Measurements from ENCODE around the gene HYOU1. TPM values are rescaled to one million over a fixed set of nuclear protein-coding genes. Genes with fewer than 3 reads are reported as not detected.

The HYOU1 gene
- total RNA-seq, 1 experiment from 2014 or later: 117 TPM

GRCh38 chr11:119026970-119027369 lies 30.0 kb downstream of the HYOU1 start:
- ChIA-PET POLR2A (ENCODE audit: unreplicated experiment) (no interaction called here), CTCF (no interaction called here)
- H2AFZ ChIP-seq: no peak overlapping the region
- no peaks in the 10 kb centered on the region for H3K9me3 ChIP-seq (ENCODE audit: insufficient read depth, low read depth)
- intact Hi-C loops (cut with micrococcal nuclease; ENCODE audit: unreplicated experiment): no loop called here
- DNase-seq: no peak
- no peaks in the 10 kb centered on the region for H3K27me3 ChIP-seq (ENCODE audit: insufficient read depth, low read depth)
- H3F3A ChIP-seq (ENCODE audit: insufficient read depth, low read depth): peaks cover 22% of the 10 kb centered on the region
- H4K20me1 ChIP-seq (ENCODE audit: insufficient read depth): peaks cover 3% of the 10 kb centered on the region; the same call in 1 of the 2 replicates
- peaks cover 24% of the 10 kb centered on the region; the same call in 1 of the 2 replicates for H3K36me3 ChIP-seq (ENCODE audit: low read depth)
- peaks cover 22% of the 10 kb centered on the region for H3K4me1 ChIP-seq (replicated peaks; ENCODE audit: insufficient read depth)
- no peak overlapping the region for H3K4me2 ChIP-seq
- BruUV-seq (replicated peaks): no TSS peak
- peaks cover 17% of the 10 kb centered on the region for H3K79me2 ChIP-seq (ENCODE audit: low read depth)
- H3K9me2 ChIP-seq (ENCODE audit: insufficient read depth): no peaks in the 10 kb centered on the region
- no peak overlapping the region for H3K4me3 ChIP-seq
- no peak for TF ChIP-seq EZH2 (IDR thresholded peaks at IDR 0.05; ENCODE audit: low read depth)
- TF ChIP-seq, protein P1, sequence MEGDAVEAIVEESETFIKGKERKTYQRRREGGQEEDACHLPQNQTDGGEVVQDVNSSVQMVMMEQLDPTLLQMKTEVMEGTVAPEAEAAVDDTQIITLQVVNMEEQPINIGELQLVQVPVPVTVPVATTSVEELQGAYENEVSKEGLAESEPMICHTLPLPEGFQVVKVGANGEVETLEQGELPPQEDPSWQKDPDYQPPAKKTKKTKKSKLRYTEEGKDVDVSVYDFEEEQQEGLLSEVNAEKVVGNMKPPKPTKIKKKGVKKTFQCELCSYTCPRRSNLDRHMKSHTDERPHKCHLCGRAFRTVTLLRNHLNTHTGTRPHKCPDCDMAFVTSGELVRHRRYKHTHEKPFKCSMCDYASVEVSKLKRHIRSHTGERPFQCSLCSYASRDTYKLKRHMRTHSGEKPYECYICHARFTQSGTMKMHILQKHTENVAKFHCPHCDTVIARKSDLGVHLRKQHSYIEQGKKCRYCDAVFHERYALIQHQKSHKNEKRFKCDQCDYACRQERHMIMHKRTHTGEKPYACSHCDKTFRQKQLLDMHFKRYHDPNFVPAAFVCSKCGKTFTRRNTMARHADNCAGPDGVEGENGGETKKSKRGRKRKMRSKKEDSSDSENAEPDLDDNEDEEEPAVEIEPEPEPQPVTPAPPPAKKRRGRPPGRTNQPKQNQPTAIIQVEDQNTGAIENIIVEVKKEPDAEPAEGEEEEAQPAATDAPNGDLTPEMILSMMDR (conservative IDR thresholded peaks at IDR 0.05): no peak
- no peak overlapping the region for H3K27ac ChIP-seq

- Histone ChIP-seq H3K9me2 (ENCODE audit: insufficient read depth) (no peaks in the 10 kb centered on the region), H3K4me2 (no peak overlapping the region), H3K27me3 (ENCODE audit: insufficient read depth, low read depth) (no peaks in the 10 kb centered on the region), H3K4me3 (no peak overlapping the region), H3K79me2 (ENCODE audit: low read depth) (peaks cover 25% of the 10 kb centered on the region), H3F3A (ENCODE audit: insufficient read depth, low read depth) (peaks cover 19% of the 10 kb centered on the region), H3K4me1 (replicated peaks; ENCODE audit: insufficient read depth) (peaks cover 24% of the 10 kb centered on the region), H3K27ac (no peak overlapping the region), H2AFZ (no peak overlapping the region), H3K9me3 (ENCODE audit: insufficient read depth, low read depth) (no peaks in the 10 kb centered on the region), H4K20me1 (ENCODE audit: insufficient read depth) (peaks cover 6% of the 10 kb centered on the region), H3K36me3 (ENCODE audit: low read depth) (peaks cover 30% of the 10 kb centered on the region; the same call in 1 of the 2 replicates)
- ChIA-PET POLR2A (ENCODE audit: unreplicated experiment) (no interaction called here), CTCF (no interaction called here)
- no peak for TF ChIP-seq EZH2 (IDR thresholded peaks at IDR 0.05; ENCODE audit: low read depth)
- TF ChIP-seq, protein P1 (conservative IDR thresholded peaks at IDR 0.05): no peak
- intact Hi-C loops (cut with micrococcal nuclease; ENCODE audit: unreplicated experiment): no loop called here
- DNase-seq: no peak
- no TSS peak for BruUV-seq (replicated peaks)
These were observed 30.8 kb downstream of the HYOU1 start for GRCh38 chr11:119025978-119026766.

GRCh38 chr11:119025541-119025940 lies 31.5 kb downstream of the HYOU1 start:
- H3K4me3 ChIP-seq: no peak overlapping the region
- H4K20me1 ChIP-seq (ENCODE audit: insufficient read depth): peaks cover 7% of the 10 kb centered on the region
- no TSS peak for BruUV-seq (replicated peaks)
- no peaks in the 10 kb centered on the region for H3K9me3 ChIP-seq (ENCODE audit: insufficient read depth, low read depth)
- no peak for DNase-seq
- no peak overlapping the region for H2AFZ ChIP-seq
- POLR2A ChIA-PET (ENCODE audit: unreplicated experiment): interaction anchor here (0.6 kb wide), 1 partner anchor 355 kb away, joined by 4 read pairs; no protein-coding TSS in a partner anchor
- H3K79me2 ChIP-seq (ENCODE audit: low read depth): peaks cover 31% of the 10 kb centered on the region
- peaks cover 24% of the 10 kb centered on the region for H3F3A ChIP-seq (ENCODE audit: insufficient read depth, low read depth)
- peaks cover 32% of the 10 kb centered on the region; the same call in 1 of the 2 replicates for H3K36me3 ChIP-seq (ENCODE audit: low read depth)
- H3K27me3 ChIP-seq (ENCODE audit: insufficient read depth, low read depth): no peaks in the 10 kb centered on the region
- CTCF ChIA-PET: no interaction called here
- no peak overlapping the region for H3K4me2 ChIP-seq
- H3K9me2 ChIP-seq (ENCODE audit: insufficient read depth): no peaks in the 10 kb centered on the region
- no peak overlapping the region for H3K27ac ChIP-seq
- intact Hi-C loops (cut with micrococcal nuclease; ENCODE audit: unreplicated experiment): no loop called here
- peaks cover 30% of the 10 kb centered on the region for H3K4me1 ChIP-seq (replicated peaks; ENCODE audit: insufficient read depth)
- no peak for TF ChIP-seq EZH2 (IDR thresholded peaks at IDR 0.05; ENCODE audit: low read depth)
- TF ChIP-seq, protein P1 (conservative IDR thresholded peaks at IDR 0.05): no peak
